IMR-90 (cell line): ENCODE data around the gene CXCL12. TPM values are rescaled to one million over a fixed set of nuclear protein-coding genes. Genes with fewer than 3 reads are reported as not detected.
A peak's percentile ranks its signal among the peaks of the same experiment; 100 is the strongest.

ENCODE experiments used
- ATAC-seq: fragments of 200-7000 bp; cut with Tn5 transposase; 2 replicates; pipeline ENCODE4 v1.9.1; 2020; ENCODE audit warnings: low read depth, mild to moderate bottlenecking, moderate library complexity
- BruUV-seq: library from RNA; stranded (reverse); fragments of 400-500 nt; replicated peaks from 2 replicates; lab custom pipeline; 2021; lab: Mats Ljungman, UMichigan
- CTCF ChIA-PET: fragments of 300-600 bp; formaldehyde crosslinking; extraction: SDS; loops from one replicate; lab custom pipeline; 2021; ENCODE audit warnings: antibody characterized with exemption; lab: Yijun Ruan, JAX
- POLR2A ChIA-PET: fragments of 300-600 bp; sonication (Branson Sonifier 250); formaldehyde crosslinking; loops from one replicate; lab custom pipeline; 2022; ENCODE audit warnings: antibody characterized with exemption; ENCODE audit not compliant: unreplicated experiment; lab: Charles Lee
- DNase-seq: peaks from one replicate; pipeline ENCODE4 v3.0.0; 2013
- H2AFZ ChIP-seq: replicated peaks from 2 replicates; pipeline ENCODE3; 2013; ENCODE audit warnings: low read length, mild to moderate bottlenecking; ENCODE audit not compliant: poor library complexity
- H2AK5ac ChIP-seq: 2 replicates; pipeline ENCODE4 v1.6.1; 2013; ENCODE audit warnings: low read depth, low read length, inconsistent platforms
- H2AK9ac ChIP-seq: replicated peaks from 2 replicates; pipeline ENCODE3; 2013; ENCODE audit warnings: mild to moderate bottlenecking, low read depth, low read length, moderate library complexity; ENCODE audit not compliant: poor library complexity
- H2BK120ac ChIP-seq: 2 replicates; pipeline ENCODE4 v1.6.1; 2013; ENCODE audit warnings: low read depth, low read length, inconsistent platforms
- H2BK15ac ChIP-seq: 3 replicates; pipeline ENCODE4 v1.6.1; 2013; ENCODE audit warnings: low read depth, low read length, inconsistent platforms
- H2BK20ac ChIP-seq: 2 replicates; pipeline ENCODE4 v1.6.1; 2013; ENCODE audit warnings: low read depth, mild to moderate bottlenecking, inconsistent platforms, low read length, moderate library complexity
- H2BK5ac ChIP-seq: 2 replicates; pipeline ENCODE4 v1.6.1; 2013; ENCODE audit warnings: mild to moderate bottlenecking, low read depth, low read length, inconsistent platforms; ENCODE audit not compliant: poor library complexity, severe bottlenecking
- H3K14ac ChIP-seq: replicated peaks from 2 replicates; pipeline ENCODE4 v1.6.1; 2013; ENCODE audit warnings: low read depth, low read length, inconsistent platforms
- H3K18ac ChIP-seq: 2 replicates; pipeline ENCODE4 v1.6.1; 2013; ENCODE audit warnings: low read depth, low read length, control low read depth
- H3K23ac ChIP-seq: 2 replicates; pipeline ENCODE4 v1.6.1; 2013; ENCODE audit warnings: low read depth, low read length, inconsistent platforms
- H3K27ac ChIP-seq: 2 replicates; pipeline ENCODE4 v1.5.1; 2013; ENCODE audit warnings: mild to moderate bottlenecking, control low read depth, low read length; ENCODE audit not compliant: insufficient read depth
- H3K27me3 ChIP-seq: 2 replicates; pipeline ENCODE4 v1.6.1; 2013; ENCODE audit warnings: low read length; ENCODE audit not compliant: control insufficient read depth, insufficient read depth
- H3K36me3 ChIP-seq: 2 replicates; pipeline ENCODE4 v1.6.1; 2013; ENCODE audit warnings: low read length, mixed read lengths; ENCODE audit not compliant: control insufficient read depth, insufficient read depth
- H3K4ac ChIP-seq: 2 replicates; pipeline ENCODE4 v1.6.1; 2013; ENCODE audit warnings: low read depth, low read length, inconsistent platforms
- H3K4me1 ChIP-seq: 2 replicates; pipeline ENCODE4 v1.6.1; 2013; ENCODE audit warnings: low read length, mixed read lengths; ENCODE audit not compliant: control insufficient read depth, insufficient read depth
- H3K4me2 ChIP-seq: 2 replicates; pipeline ENCODE4 v1.6.1; 2013; ENCODE audit warnings: low read depth, mild to moderate bottlenecking, control low read depth, low read length, moderate library complexity
- H3K4me3 ChIP-seq: 2 replicates; pipeline ENCODE4 v1.5.1; 2013; ENCODE audit warnings: low read depth, mild to moderate bottlenecking, control low read depth, low read length, moderate library complexity; ENCODE audit not compliant: insufficient read depth
- H3K56ac ChIP-seq: 2 replicates; pipeline ENCODE4 v1.6.1; 2013; ENCODE audit warnings: low read length, inconsistent platforms; ENCODE audit not compliant: insufficient read depth; ENCODE audit errors: extremely low read depth
- H3K79me1 ChIP-seq, 2 experiments: 2 replicates each; pipeline ENCODE4 v1.6.1; 2013; ENCODE audit warnings: low read length in 2 of 2, inconsistent platforms in 1 of 2, low read depth in 1 of 2
- H3K9ac ChIP-seq: 2 replicates; pipeline ENCODE4 v1.6.1; 2013; ENCODE audit warnings: low read depth, low read length, control low read depth
- H3K9me1 ChIP-seq: 2 replicates; pipeline ENCODE4 v1.6.1; 2013; ENCODE audit warnings: low read length, inconsistent platforms; ENCODE audit not compliant: insufficient read depth
- H3K9me3 ChIP-seq: 2 replicates; pipeline ENCODE4 v1.6.1; 2013; ENCODE audit warnings: low read length; ENCODE audit not compliant: control insufficient read depth, insufficient read depth
- H4K20me1 ChIP-seq: 2 replicates; pipeline ENCODE4 v1.6.1; 2013; ENCODE audit warnings: low read length, inconsistent platforms; ENCODE audit not compliant: insufficient read depth
- H4K5ac ChIP-seq: 2 replicates; pipeline ENCODE4 v1.6.1; 2013; ENCODE audit warnings: mild to moderate bottlenecking, low read depth, low read length, control low read depth
- H4K8ac ChIP-seq, 2 experiments: 2 replicates each; pipeline ENCODE4 v1.6.1; 2013; ENCODE audit warnings: low read depth in 2 of 2, low read length in 2 of 2, control low read depth in 1 of 2, inconsistent platforms in 1 of 2
- H4K91ac ChIP-seq: 2 replicates; pipeline ENCODE4 v1.6.1; 2013; ENCODE audit warnings: low read depth, low read length, inconsistent platforms; ENCODE audit not compliant: insufficient read depth
- CEBPB ChIP-seq: IDR thresholded peaks from 2 replicates; pipeline ENCODE4 v1.6.1; 2012; ENCODE audit warnings: low read depth, low read length, improper control_type of control experiment
- CHD1 ChIP-seq: IDR thresholded peaks from 2 replicates; pipeline ENCODE4 v1.6.1; 2012; ENCODE audit warnings: low read depth, low read length, improper control_type of control experiment
- FOS ChIP-seq: fragments of 150-350 bp; IDR thresholded peaks from 2 replicates; pipeline ENCODE4 v1.6.1; 2016; ENCODE audit warnings: low read depth, low read length
- MAZ ChIP-seq: IDR thresholded peaks from 2 replicates; pipeline ENCODE4 v1.6.1; 2012; ENCODE audit warnings: low read depth, mild to moderate bottlenecking, low read length, improper control_type of control experiment, moderate library complexity, borderline replicate concordance
- MXI1 ChIP-seq: IDR thresholded peaks from 2 replicates; pipeline ENCODE4 v1.6.1; 2012; ENCODE audit warnings: low read depth, mild to moderate bottlenecking, low read length, moderate library complexity, borderline replicate concordance
- NFE2L2 ChIP-seq: fragments of 150-350 bp; IDR thresholded peaks from 2 replicates; pipeline ENCODE4 v1.6.1; 2016; ENCODE audit warnings: low read depth, mild to moderate bottlenecking, low read length
- POLR2A ChIP-seq: IDR thresholded peaks from 2 replicates; pipeline ENCODE4 v1.6.1; 2012; ENCODE audit warnings: mild to moderate bottlenecking, low read depth, low read length
- RCOR1 ChIP-seq: IDR thresholded peaks from 2 replicates; pipeline ENCODE4 v1.6.1; 2012; ENCODE audit warnings: mild to moderate bottlenecking, low read length, improper control_type of control experiment; ENCODE audit not compliant: insufficient replicate concordance
- RFX5 ChIP-seq: IDR thresholded peaks from 2 replicates; pipeline ENCODE4 v1.8.0; 2012; ENCODE audit warnings: low read depth, mild to moderate bottlenecking, low read length, moderate library complexity
- SMC3 ChIP-seq: fragments of 150-350 bp; IDR thresholded peaks from 2 replicates; pipeline ENCODE4 v1.6.1; 2016; ENCODE audit warnings: low read depth, mild to moderate bottlenecking, antibody characterized with exemption, low read length, moderate library complexity
- WGBS, 2 experiments: methylation state at CpG; one replicate each; pipeline versions ENCODE4 v1.1.5 to v1.1.7; 2013; ENCODE audit warnings: missing lambda C conversion rate in 2 of 2; ENCODE audit not compliant: insufficient read length in 1 of 2; ENCODE audit errors: extremely low coverage in 2 of 2; 5-methylcytosine and 5-hydroxymethylcytosine counted together
- dilution Hi-C: fragments of 300-500 bp; cut with HindIII; formaldehyde crosslinking; loops from one replicate; pipeline ENCODE4 v1.14.3; 2018; ENCODE audit warnings: low sequenced_read_pairs; ENCODE audit not compliant: unreplicated experiment
- in situ Hi-C: fragments of 300-500 bp; cut with MboI; formaldehyde crosslinking; loops from 3 replicates; pipeline ENCODE4 v1.14.3; 2019; ENCODE audit warnings: low sequenced_read_pairs, inconsistent platforms, mixed read lengths
- intact Hi-C: fragments of 100-400 bp; cut with micrococcal nuclease; formaldehyde crosslinking; loops from 2 replicates; pipeline ENCODE4 v1.10.0; 2022
- polyA plus RNA-seq, 3 experiments: library from polyadenylated mRNA; depleted of rRNA; stranded (reverse); fragments of >200 nt; gene quantifications; 2 replicates each; pipeline ENCODE4 v1.2.3, GENCODE V29; 2012; ENCODE audit warnings: low replicate concordance in 1 of 3
- total RNA-seq: library from RNA; depleted of rRNA; stranded (reverse); fragments of >200 nt; gene quantifications from 2 replicates; pipeline ENCODE4 v1.2.3, GENCODE V29; 2012

Gene CXCL12
- total and polyA plus RNA-seq, 2 of the 4 experiments (the other 2 are of a cell fraction) = 15.8 to 80.7 TPM

- TF ChIP-seq FOS (no peak), SMC3 (no peak), CEBPB (no peak), POLR2A (no peak), NFE2L2 (no peak), MAZ (no peak), RCOR1 (no peak), MXI1 (no peak), RFX5 (no peak), CHD1 (no peak)
- Histone ChIP-seq H3K9me1 (peaks cover 6% of the 10 kb centered on the region; the same call in 1 of the 2 replicates), H2BK120ac (no peak overlapping the region), H2BK20ac (0 out of 2 replicates have a peak overlapping the region, but pooled peaks have one; percentile 10), H3K9ac (no peak overlapping the region), H4K8ac (no peak overlapping the region), H2AK5ac (no peak overlapping the region; the same call in 1 of the 2 replicates), H3K23ac (no peak overlapping the region), H3K4ac (no peak overlapping the region), H3K79me1 (no peaks in the 10 kb centered on the region), H3K27ac (no peak overlapping the region), H3K4me2 (no peak overlapping the region), H3K56ac (no peak overlapping the region), H4K5ac (no peak overlapping the region), H3K4me1 (peaks cover 14% of the 10 kb centered on the region), H4K91ac (no peak overlapping the region), H3K18ac (no peak overlapping the region), H3K27me3 (peaks cover 3% of the 10 kb centered on the region; the same call in 1 of the 2 replicates), H3K4me3 (no peak overlapping the region), H2BK15ac (no peak overlapping the region), H3K36me3 (no peaks in the 10 kb centered on the region), H3K14ac (no peak overlapping the region), H2BK5ac (no peak overlapping the region), H3K9me3 (no peaks in the 10 kb centered on the region), H2AFZ (no peak overlapping the region), H2AK9ac (no peak overlapping the region), H4K20me1 (no peaks in the 10 kb centered on the region)
- DNase-seq = no peak
- dilution Hi-C loops = no loop called here
- BruUV-seq = no TSS peak
- intact Hi-C loops = no loop called here
- 67% methylated on average over 4 of the region's 9 CpGs; no CpG with 5 or more reads in 1 of the 2 experiments for whole genome bisulfite sequencing, 2 experiments
- in situ Hi-C loops = no loop called here
- CTCF ChIA-PET = interaction anchor here (1.1 kb wide), 1 partner anchor 152 kb away, joined by 3 read pairs; no protein-coding TSS in a partner anchor
- no peak for ATAC-seq
- POLR2A ChIA-PET = no interaction called here
These were observed 49.4 kb downstream of the CXCL12 start for GRCh38 chr10:44335330-44336021.
